HG02973 (cell line): ENCODE data around the gene ITIH6.
"Not testable (repeated sequence)": the region's sequence is repeated elsewhere in the genome, so short reads cannot be mapped to it uniquely, and the experiment has no call there.

ENCODE experiments used
- ATAC-seq: cut with Tn5 transposase; IDR thresholded peaks from one replicate; pipeline ENCODE4 v1.9.1; 2021; ENCODE audit warnings: moderate library complexity; ENCODE audit not compliant: unreplicated experiment

ITIH6 gene

GRCh38 chrX:54807524-54808108 lies 9.6 kb upstream of the ITIH6 start, which contains the start of gene MAGED2:
MAGED2 (plus strand) TSS chrX:54807745; CDS start chrX:54809332, 1,587 bp downstream.
- no peak for ATAC-seq

DNA sequence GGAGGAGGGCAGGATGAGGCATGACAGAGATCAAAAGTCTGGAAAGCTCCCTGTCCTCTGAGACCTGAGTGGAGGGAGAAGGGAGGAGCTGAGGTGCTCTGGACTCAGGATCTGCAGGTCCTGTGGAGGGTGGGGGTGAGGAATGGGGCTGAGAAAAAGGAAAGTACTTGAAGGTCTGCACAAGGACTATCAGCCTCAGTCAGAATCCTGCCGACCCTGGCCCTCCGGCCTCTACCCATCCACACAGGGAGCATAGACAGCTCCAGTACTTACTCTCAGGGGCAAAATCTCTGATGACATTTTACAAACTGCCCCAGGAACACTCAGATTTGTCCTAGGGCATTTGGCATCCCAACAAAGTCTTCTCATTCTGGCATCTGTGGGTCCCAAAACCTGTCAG lies 991 bp upstream of the ITIH6 start:
- ATAC-seq, result no peak

DNA sequence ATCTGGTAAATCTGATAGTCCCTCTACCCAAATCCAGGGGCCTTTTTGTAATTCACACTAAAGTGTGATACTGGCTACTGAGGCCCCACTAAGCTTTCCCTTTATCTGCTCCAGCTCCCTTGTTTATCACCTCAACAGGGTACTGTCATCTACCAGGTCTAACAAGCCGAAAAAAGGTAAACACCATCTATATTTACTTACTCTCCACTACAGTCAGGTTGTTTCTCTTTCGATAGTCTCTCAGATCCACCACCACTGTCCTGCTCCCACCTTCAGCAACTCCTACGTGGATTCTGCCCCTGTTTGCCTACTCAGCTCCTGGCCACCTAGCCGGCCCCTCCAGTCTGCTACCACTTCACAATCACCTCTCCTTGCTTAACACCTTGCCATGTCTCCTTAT lies 3.3 kb downstream of the ITIH6 start:
- ATAC-seq, result no peak

DNA sequence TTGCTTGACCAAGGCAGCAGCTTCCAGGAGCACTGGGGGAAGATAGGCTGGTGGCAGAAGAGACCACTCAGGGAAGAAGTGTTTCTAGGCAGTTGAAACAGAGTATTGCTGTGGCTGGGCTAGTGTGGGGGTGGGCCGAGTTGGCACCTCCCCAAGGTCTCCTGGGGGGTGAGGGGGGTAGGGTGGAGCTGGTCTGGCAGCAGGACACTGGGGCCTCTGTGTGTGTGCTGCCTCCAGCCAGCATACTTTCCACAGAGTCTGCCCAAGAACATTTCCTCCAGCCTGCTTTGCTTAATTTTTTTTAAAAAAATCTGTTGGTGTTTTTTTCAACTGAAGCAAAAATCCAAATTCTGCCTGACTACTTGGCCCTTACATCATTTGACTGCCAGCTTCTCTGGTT lies 4.0 kb downstream of the ITIH6 start:
- no peak for ATAC-seq

GRCh38 chrX:54789405-54789804 lies 8.7 kb downstream of the ITIH6 start:
- not testable (repeated sequence) for ATAC-seq

GRCh38 chrX:54788446-54788845 lies 9.6 kb downstream of the ITIH6 start:
- no peak for ATAC-seq

DNA sequence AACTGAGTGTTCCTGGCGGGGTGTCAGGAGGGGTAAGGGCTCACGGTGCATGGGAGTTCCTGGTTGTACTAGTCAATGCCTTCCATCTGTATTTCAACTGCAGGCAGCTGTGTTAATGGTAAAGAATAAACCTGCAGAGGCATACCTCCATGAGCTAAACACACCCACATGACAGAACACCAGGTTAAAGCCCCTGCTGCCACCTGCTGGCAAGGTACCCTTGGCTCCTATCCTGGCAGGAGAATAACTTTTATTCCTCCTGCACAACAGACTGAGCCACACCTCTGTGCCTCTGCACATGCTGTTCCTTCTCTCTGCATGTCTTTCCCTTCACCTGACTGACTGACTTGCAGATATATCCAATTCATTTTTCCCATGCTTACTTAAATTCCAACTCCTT lies 11.1 kb downstream of the ITIH6 start:
- ATAC-seq, result no peak

DNA sequence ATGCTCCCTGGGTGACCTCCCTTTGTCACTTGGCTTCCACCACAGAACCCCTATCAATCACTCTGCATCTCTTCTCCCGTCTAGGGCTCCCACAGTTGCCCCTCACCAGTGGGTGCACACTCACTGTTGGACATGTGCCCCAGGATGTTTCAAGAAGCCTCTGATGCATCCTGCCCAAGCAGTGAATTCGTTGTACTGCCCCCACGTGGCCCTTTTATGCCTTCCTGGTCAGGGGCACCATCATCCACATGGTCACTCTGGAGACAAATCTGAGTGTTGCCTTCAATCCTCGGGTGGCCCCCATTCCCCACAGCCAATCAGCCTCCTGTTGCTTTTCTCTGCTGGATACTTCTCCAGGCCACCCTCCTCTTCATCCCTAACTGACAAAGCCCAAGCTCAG lies 12.2 kb downstream of the ITIH6 start:
- no peak for ATAC-seq

GRCh38 chrX:54776987-54777672 lies 20.9 kb downstream of the ITIH6 start:
- no peak for ATAC-seq

DNA sequence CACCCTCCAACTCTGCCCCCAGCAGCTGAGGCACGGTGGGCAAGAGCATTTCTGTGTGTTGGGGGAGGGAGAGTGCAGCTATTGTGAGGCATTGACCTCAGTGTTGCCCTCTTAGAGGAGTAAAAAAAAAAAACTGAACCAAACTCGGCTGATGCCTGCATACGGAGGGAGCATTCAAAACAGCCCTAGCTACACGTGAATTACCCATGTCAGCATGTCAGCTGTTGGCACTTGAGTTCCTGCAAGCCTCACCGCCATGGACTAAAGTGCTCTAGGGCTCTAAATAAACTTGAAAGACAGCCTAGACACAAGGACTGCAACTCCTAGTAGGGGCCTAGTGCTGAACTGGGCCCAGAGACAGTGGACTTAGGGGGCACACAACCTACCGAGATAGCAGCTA lies 22.0 kb downstream of the ITIH6 start:
- no peak for ATAC-seq

- not testable (repeated sequence) for ATAC-seq
Observed at GRCh38 chrX:54774391-54775094, 23.5 kb downstream of the ITIH6 start.

DNA sequence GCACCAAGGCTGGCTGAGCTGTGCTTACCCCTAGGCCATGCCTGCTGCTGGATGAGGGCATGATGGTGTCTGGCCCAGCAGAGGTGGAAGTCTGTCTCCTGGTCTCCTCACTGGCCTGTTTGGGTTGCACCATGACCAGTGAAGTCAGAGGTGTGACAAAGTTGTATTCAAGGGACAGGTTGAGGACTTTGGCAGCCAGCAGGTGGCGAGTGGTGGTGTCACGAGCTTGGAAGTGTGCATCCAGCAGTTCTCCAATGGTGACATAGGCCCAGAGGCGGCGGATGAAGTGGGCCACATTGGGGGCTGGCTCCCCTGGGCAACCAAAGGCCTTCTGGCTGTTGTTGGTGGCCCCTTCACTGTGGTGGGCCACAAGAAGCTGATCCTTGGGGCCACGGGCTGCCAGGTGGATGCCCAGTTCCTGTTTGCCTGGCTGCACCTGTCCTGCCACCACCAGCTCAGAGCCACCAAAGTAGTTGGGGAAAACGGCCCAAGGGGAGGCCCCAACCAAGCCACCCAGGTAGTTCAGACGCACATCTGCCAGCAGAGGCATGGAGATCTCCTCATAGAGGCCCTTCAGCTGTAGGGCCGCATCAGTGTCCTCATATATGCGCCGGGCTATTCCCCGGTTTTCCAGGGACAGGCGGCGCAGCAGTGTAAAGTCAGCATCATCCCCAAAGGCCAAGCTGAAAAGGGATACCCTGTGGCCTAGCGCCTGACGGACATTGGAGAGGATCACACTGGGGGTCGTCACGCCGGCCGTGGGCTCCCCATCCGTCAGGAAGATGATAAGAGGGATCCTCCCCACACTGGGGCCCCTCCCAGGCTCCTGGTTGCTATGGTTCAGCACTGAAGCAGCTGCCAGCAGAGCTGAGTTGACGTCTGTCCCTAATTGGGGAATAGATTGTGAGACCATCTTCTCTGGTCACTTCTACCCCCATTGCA lies 39.7 kb downstream of the ITIH6 start:
- ATAC-seq, result no peak

- no peak for ATAC-seq
Observed at GRCh38 chrX:54754854-54755253, 43.2 kb downstream of the ITIH6 start.

- no peak for ATAC-seq
Observed at GRCh38 chrX:54748626-54749025, 49.4 kb downstream of the ITIH6 start.

- no peak for ATAC-seq
Observed at GRCh38 chrX:54747733-54748393, 50.2 kb downstream of the ITIH6 start.

DNA sequence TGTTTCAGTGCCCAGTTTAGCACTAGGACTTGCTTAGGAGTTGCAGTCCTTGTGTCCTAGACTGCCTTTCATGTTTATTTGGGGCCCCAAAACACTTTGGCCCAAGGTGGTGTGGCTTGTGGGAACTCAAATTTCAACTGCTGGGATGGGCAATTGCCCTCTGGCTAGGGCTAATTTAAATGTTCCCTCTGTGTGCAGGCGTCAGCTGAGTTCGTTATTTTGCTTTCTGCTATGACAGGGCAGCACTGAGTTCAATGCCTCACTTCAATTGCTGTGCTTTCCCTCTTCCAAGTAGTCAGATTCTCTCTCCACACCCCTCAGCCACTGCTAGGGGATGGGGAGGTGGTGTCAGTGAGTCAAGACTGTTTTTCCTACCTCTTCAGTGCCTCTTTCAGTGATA lies 51.1 kb downstream of the ITIH6 start:
- ATAC-seq, result no peak

GRCh38 chrX:54745676-54746075 lies 52.4 kb downstream of the ITIH6 start:
- no peak for ATAC-seq

GRCh38 chrX:54738567-54738966 lies 59.5 kb downstream of the ITIH6 start:
- ATAC-seq, result not testable (repeated sequence)

- not testable (repeated sequence) for ATAC-seq
Observed at GRCh38 chrX:54736298-54736942, 61.6 kb downstream of the ITIH6 start.

- ATAC-seq, result no peak
Observed at GRCh38 chrX:54721424-54721823, 76.6 kb downstream of the ITIH6 start.
